ENCODE data around the gene IDI1. TPM values are rescaled to one million over a fixed set of nuclear protein-coding genes. Genes with fewer than 3 reads are reported as not detected.
"Not testable (repeated sequence)": the region's sequence is repeated elsewhere in the genome, so short reads cannot be mapped to it uniquely, and the experiment has no call there.

Gene IDI1
- total and polyA plus RNA-seq, 7 experiments from 2014 or later = 23.4 to 159 (median 34.6) TPM

DNA sequence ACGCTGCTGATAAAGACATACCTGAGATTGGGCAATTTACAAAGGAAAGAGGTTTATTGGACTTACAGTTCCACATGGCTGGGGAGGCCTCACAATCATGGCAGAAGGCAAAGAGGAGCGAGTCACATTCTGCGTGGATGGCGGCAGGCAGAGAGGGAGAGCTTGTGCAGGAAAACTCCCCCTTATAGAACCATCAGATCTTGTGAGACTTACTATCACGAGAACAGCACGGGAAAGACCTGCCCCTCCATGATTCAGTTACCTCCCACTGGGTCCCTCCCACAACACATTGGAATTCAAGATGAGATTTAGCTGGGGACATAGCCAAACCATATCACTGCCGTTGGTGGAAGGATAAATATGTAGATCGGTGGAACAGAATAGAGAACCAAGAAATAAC, 17.8 kb upstream of the IDI1 start:
- DNase-seq; H3K9me3 Mint-ChIP-seq; H3K27ac ChIP-seq (ENCODE audit: low read depth, low read length); H3K9me3 ChIP-seq (ENCODE audit: control insufficient read depth in 2 of 3, low read length in 3 of 3); H3K27me3 ChIP-seq (ENCODE audit: control insufficient read depth in 2 of 2, insufficient read depth in 2 of 2, low read length in 2 of 2); H3K27me3 Mint-ChIP-seq; intact Hi-C loops (cut with micrococcal nuclease); H3K4me3 ChIP-seq (ENCODE audit: low read length); CTCF ChIA-PET; H3K4me3 Mint-ChIP-seq; H3K36me3 ChIP-seq (ENCODE audit: control insufficient read depth in 2 of 3, insufficient read depth in 3 of 3, low read length in 3 of 3); ATAC-seq: not testable (repeated sequence)
- Mint-ChIP-seq H3K4me1 (peaks cover 51 to 89% (median 84%) of the 10 kb centered on the region in 7 donors), H3K36me3 (peaks cover 0 to 13% (median 3%) of the 10 kb centered on the region in 5 donors), H3K27ac (peak overlapping the region in 7 of 9 donors; percentile 9 to 99 (median 75))
- H3K4me1 ChIP-seq (ENCODE audit: control insufficient read depth in 2 of 2, insufficient read depth in 2 of 2, low read length in 2 of 2) = peaks cover 35 to 42% of the 10 kb centered on the region in 2 donors
- POLR2A ChIA-PET = interaction anchor here (0.5 kb wide), 1 partner anchor 304 kb away, joined by 4 read pairs; no protein-coding TSS in a partner anchor

DNA sequence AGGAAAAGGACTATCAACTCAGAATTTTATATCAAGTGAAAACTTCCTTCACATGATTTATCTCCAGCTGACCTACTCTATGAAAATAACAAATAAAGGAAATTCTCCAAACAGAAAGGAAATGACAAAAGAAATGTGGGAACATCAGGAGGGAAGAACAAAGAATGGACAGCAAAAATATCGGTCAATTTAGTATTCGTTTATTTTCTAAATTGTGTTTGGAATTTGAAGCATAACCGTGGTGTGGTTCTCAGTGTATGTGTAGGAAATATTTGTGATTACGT, 16.0 kb upstream of the IDI1 start:
- Histone ChIP-seq H3K27ac (ENCODE audit: low read depth, low read length) (peak overlapping the region; percentile 73), H3K27me3 (ENCODE audit: control insufficient read depth in 2 of 2, insufficient read depth in 2 of 2, low read length in 2 of 2) (no peaks in the 10 kb centered on the region), H3K4me3 (ENCODE audit: low read length) (no peak overlapping the region), H3K9me3 (ENCODE audit: control insufficient read depth in 2 of 3, low read length in 3 of 3) (no peaks in the 10 kb centered on the region), H3K4me1 (ENCODE audit: control insufficient read depth in 2 of 2, insufficient read depth in 2 of 2, low read length in 2 of 2) (peaks cover 54 to 58% of the 10 kb centered on the region in 2 donors), H3K36me3 (ENCODE audit: control insufficient read depth in 2 of 3, insufficient read depth in 3 of 3, low read length in 3 of 3) (no peaks in the 10 kb centered on the region)
- ChIA-PET POLR2A (interaction anchor here (1.2 kb wide), 1 partner anchor 9 kb away, joined by 3 read pairs; no protein-coding TSS in a partner anchor), CTCF (interaction anchor here (0.7 kb wide), 1 partner anchor 811 kb away, joined by 4 read pairs; no protein-coding TSS in a partner anchor)
- Mint-ChIP-seq H3K27ac (peak overlapping the region in 8 of 9 donors; percentile 77 to 99 (median 90)), H3K4me1 (peaks cover 65 to 98% (median 93%) of the 10 kb centered on the region in 7 donors), H3K4me3 (peak overlapping the region in 1 of 10 donors; percentile 80), H3K36me3 (peaks cover 0 to 13% (median 3%) of the 10 kb centered on the region in 5 donors), H3K27me3 (no peaks in the 10 kb centered on the region), H3K9me3 (no peaks in the 10 kb centered on the region)
- intact Hi-C loops (cut with micrococcal nuclease) = no loop called here
- DNase-seq (no peak), ATAC-seq (no peak)

DNA sequence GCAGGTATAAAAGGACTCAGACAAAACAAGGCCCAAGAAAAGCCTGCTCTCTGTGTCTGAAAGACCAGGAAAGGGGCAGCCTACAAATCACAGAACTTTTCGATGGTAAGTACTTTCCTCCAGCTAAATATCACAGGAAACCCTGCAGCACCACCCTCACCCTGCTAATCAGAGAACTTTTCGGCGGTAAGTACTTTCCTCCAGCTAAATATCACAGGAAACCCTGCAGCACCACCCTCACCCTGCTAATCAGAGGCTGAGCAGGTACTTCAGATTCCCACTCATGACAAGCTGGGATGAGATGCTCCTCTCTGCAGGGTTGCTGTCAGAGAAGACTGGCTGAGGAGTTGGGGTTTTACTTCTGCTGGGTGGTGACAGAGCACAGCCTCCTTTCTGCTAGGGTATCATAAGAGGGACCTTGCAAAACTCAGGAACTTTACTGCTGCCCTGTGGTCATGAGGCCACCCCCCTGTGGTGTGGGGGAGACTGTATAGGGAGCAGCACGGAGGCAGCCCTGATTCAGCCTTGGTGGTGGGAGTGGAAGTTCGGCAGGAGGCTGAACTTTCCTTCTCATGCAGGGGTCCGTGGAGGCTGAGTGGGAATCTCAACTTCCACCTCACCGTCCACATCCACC, 14.4 kb upstream of the IDI1 start:
- Mint-ChIP-seq H3K27me3 (no peaks in the 10 kb centered on the region), H3K9me3 (no peaks in the 10 kb centered on the region), H3K4me3 (peak overlapping the region; percentile 62 to 81 (median 76)), H3K27ac (peak overlapping the region; percentile 58 to 99 (median 90)), H3K4me1 (peaks cover 60 to 96% (median 90%) of the 10 kb centered on the region in 7 donors), H3K36me3 (peaks cover 0 to 13% (median 3%) of the 10 kb centered on the region in 5 donors)
- peaks cover 51 to 63% of the 10 kb centered on the region in 2 donors for H3K4me1 ChIP-seq (ENCODE audit: control insufficient read depth in 2 of 2, insufficient read depth in 2 of 2, low read length in 2 of 2)
- ATAC-seq = peak; percentile 88
- DNase-seq = peak in 7 of 9 donors; percentile 24 to 53 (median 50)
- no peaks in the 10 kb centered on the region for H3K36me3 ChIP-seq (ENCODE audit: control insufficient read depth in 2 of 3, insufficient read depth in 3 of 3, low read length in 3 of 3)
- H3K9me3 ChIP-seq (ENCODE audit: control insufficient read depth in 2 of 3, low read length in 3 of 3) = no peaks in the 10 kb centered on the region
- H3K4me3 ChIP-seq (ENCODE audit: low read length) = peak overlapping the region; percentile 35
- POLR2A ChIA-PET = interaction anchor here (0.6 to 1.4 kb wide), 7 partner anchors 10 to 75 kb away, joined by 3 to 8 read pairs (median 4); partner anchors contain the start of genes GTPBP4 and IDI1
- intact Hi-C loops (cut with micrococcal nuclease) = loop anchor here in 1 of 2 donors (2.0 kb wide), 1 partner anchor 15 kb away; the partner anchor contains the start of gene IDI1
- H3K27me3 ChIP-seq (ENCODE audit: control insufficient read depth in 2 of 2, insufficient read depth in 2 of 2, low read length in 2 of 2) = no peaks in the 10 kb centered on the region
- peak overlapping the region; percentile 73 for H3K27ac ChIP-seq (ENCODE audit: low read depth, low read length)
- CTCF ChIA-PET = interaction anchor here (0.6 to 0.7 kb wide), 2 partner anchors 19 to 786 kb away, joined by 3 to 5 read pairs; no protein-coding TSS in a partner anchor

DNA sequence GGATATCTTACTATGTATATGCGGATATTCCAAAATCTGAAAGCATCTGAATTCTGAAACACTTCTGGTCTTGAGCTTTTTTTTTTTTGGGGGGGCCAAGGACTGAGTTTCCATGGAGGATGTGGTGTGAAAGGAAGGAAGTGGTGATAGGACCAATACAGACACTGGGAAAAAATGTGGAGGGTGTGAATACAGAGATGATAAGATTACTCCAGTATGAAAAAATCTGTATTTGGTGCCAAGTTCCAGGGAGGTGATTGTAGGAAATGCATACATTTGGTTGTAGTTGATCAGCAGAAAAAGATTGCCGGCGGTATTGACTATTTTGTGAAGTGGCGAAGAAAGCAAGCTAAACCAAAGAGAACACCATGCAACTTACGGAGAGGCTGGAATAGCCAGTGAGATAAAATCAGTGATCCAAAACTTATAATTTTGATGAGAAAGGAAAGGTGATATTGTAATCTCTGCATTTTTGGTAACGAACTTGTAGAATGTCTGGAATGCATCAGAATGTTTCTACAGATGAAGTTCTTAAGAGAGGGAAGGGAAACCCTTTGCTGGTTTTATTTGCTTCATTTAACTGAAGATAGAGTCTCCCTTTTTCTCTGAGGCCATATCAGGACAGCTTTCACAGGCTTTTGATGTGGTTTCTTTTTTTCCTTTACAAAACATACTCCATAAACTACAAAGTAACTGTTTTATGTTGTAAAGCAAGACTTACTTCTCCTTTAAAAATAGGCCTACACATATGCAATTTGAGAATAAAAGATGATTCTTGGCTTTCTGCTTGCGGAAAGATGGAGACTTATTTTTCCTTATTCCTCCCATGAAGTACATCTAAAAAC, 13.2 kb upstream of the IDI1 start:
- ChIA-PET CTCF (interaction anchor here (0.7 kb wide), 1 partner anchor 12 kb away, joined by 6 read pairs; no protein-coding TSS in a partner anchor), POLR2A (interaction anchor here (0.6 to 1.4 kb wide), 7 partner anchors 9 to 74 kb away, joined by 3 to 8 read pairs (median 3); partner anchors contain the start of genes GTPBP4 and IDI1)
- H3K4me3 ChIP-seq (ENCODE audit: low read length) = peak overlapping the region; percentile 29
- H3K4me3 Mint-ChIP-seq = peak overlapping the region; percentile 62 to 81 (median 76)
- DNase-seq = peak in 4 of 9 donors; percentile 23 to 65 (median 38)
- peaks cover 62 to 72% of the 10 kb centered on the region in 2 donors for H3K4me1 ChIP-seq (ENCODE audit: control insufficient read depth in 2 of 2, insufficient read depth in 2 of 2, low read length in 2 of 2)
- peaks cover 67 to 98% (median 92%) of the 10 kb centered on the region in 7 donors for H3K4me1 Mint-ChIP-seq
- no peaks in the 10 kb centered on the region for H3K27me3 ChIP-seq (ENCODE audit: control insufficient read depth in 2 of 2, insufficient read depth in 2 of 2, low read length in 2 of 2)
- H3K27ac Mint-ChIP-seq = peak overlapping the region; percentile 58 to 99 (median 90)
- no peaks in the 10 kb centered on the region for H3K27me3 Mint-ChIP-seq
- intact Hi-C loops (cut with micrococcal nuclease) = loop anchor here in 1 of 2 donors (2.0 kb wide), 1 partner anchor 13 kb away; the partner anchor contains the start of gene IDI1
- peaks cover 0 to 21% (median 6%) of the 10 kb centered on the region in 5 donors for H3K36me3 Mint-ChIP-seq
- peak; percentile 46 for ATAC-seq
- H3K9me3 ChIP-seq (ENCODE audit: control insufficient read depth in 2 of 3, low read length in 3 of 3) = no peaks in the 10 kb centered on the region
- no peaks in the 10 kb centered on the region for H3K36me3 ChIP-seq (ENCODE audit: control insufficient read depth in 2 of 3, insufficient read depth in 3 of 3, low read length in 3 of 3)
- H3K27ac ChIP-seq (ENCODE audit: low read depth, low read length) = peak overlapping the region; percentile 73
- H3K9me3 Mint-ChIP-seq = no peaks in the 10 kb centered on the region

DNA sequence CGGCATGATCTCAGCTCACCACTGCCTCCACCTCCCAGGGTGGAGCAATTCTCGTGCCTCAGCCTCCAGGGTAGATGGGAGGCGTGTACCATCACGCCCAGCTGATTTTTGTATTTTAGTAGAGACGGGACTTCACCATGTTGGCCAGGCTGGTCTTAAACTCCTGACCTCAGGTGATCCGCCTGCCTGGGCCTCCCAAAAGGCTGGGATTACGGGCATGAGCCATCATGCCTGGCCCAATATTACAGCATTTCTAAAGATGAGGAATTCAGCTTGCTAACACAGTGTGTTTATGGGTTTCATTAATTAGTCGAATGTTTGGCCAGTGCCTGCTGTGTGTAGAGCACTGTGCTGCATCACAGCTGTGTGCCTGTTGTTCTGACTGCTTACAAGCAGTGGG, 11.0 kb upstream of the IDI1 start:
- no peak for ATAC-seq
- ChIA-PET CTCF (interaction anchor here (0.7 to 1.1 kb wide), 2 partner anchors 9 to 15 kb away, joined by 3 read pairs; no protein-coding TSS in a partner anchor), POLR2A (interaction anchor here (1.0 to 1.5 kb wide), 2 partner anchors 11 to 15 kb away, joined by 3 to 13 read pairs; partner anchors contain the start of gene IDI1)
- Histone ChIP-seq H3K27me3 (ENCODE audit: control insufficient read depth in 2 of 2, insufficient read depth in 2 of 2, low read length in 2 of 2) (no peaks in the 10 kb centered on the region), H3K4me3 (ENCODE audit: low read length) (no peak overlapping the region), H3K9me3 (ENCODE audit: control insufficient read depth in 2 of 3, low read length in 3 of 3) (no peaks in the 10 kb centered on the region), H3K4me1 (ENCODE audit: control insufficient read depth in 2 of 2, insufficient read depth in 2 of 2, low read length in 2 of 2) (peaks cover 67 to 76% of the 10 kb centered on the region in 2 donors), H3K27ac (ENCODE audit: low read depth, low read length) (no peak overlapping the region), H3K36me3 (ENCODE audit: control insufficient read depth in 2 of 3, insufficient read depth in 3 of 3, low read length in 3 of 3) (peaks cover 0 to 8% (median 0%) of the 10 kb centered on the region in 3 experiments)
- peak overlapping the region in 8 of 9 donors; percentile 55 to 99 (median 86) for H3K27ac Mint-ChIP-seq
- no peaks in the 10 kb centered on the region for H3K27me3 Mint-ChIP-seq
- DNase-seq = no peak
- intact Hi-C loops (cut with micrococcal nuclease) = loop anchor here in 1 of 2 donors (5.0 kb wide), 1 partner anchor 923 kb away; the partner anchor contains the start of gene ZMYND11
- H3K9me3 Mint-ChIP-seq = no peaks in the 10 kb centered on the region
- peak overlapping the region in 7 of 10 donors; percentile 11 to 81 (median 45) for H3K4me3 Mint-ChIP-seq
- peaks cover 0 to 30% (median 5%) of the 10 kb centered on the region in 5 donors for H3K36me3 Mint-ChIP-seq
- H3K4me1 Mint-ChIP-seq = peaks cover 63 to 90% (median 83%) of the 10 kb centered on the region in 7 donors

DNA sequence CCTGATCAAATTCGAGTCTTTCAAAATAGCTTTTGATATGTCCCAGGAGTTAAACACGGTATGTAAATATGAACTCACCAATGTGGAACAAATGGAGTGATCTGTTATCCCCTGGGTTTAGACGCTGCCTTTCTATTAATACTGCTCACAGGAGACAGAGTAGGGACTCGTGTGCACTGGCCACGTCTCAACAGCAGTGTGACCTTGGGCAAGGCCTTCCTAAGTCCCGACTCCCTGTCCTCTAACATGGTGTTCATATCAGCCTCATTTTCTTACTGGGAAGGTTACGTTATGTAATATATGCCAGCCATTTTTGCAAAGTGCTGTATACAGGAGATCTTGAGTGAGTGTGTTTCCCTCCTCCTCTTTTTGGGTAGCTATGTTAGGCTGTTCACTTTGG, 9.1 kb upstream of the IDI1 start:
- H3K4me3 Mint-ChIP-seq = peak overlapping the region; percentile 89 to 99 (median 94)
- ATAC-seq (no peak), DNase-seq (no peak)
- Histone ChIP-seq H3K27me3 (ENCODE audit: control insufficient read depth in 2 of 2, insufficient read depth in 2 of 2, low read length in 2 of 2) (no peaks in the 10 kb centered on the region), H3K36me3 (ENCODE audit: control insufficient read depth in 2 of 3, insufficient read depth in 3 of 3, low read length in 3 of 3) (peaks cover 0 to 8% (median 0%) of the 10 kb centered on the region in 3 experiments), H3K9me3 (ENCODE audit: control insufficient read depth in 2 of 3, low read length in 3 of 3) (no peaks in the 10 kb centered on the region), H3K4me3 (ENCODE audit: low read length) (peak overlapping the region; percentile 82), H3K4me1 (ENCODE audit: control insufficient read depth in 2 of 2, insufficient read depth in 2 of 2, low read length in 2 of 2) (peaks cover 65 to 68% of the 10 kb centered on the region in 2 donors), H3K27ac (ENCODE audit: low read depth, low read length) (no peak overlapping the region)
- peaks cover 57 to 90% (median 83%) of the 10 kb centered on the region in 7 donors for H3K4me1 Mint-ChIP-seq
- no peaks in the 10 kb centered on the region for H3K27me3 Mint-ChIP-seq
- peak overlapping the region; percentile 90 to 99 (median 93) for H3K27ac Mint-ChIP-seq
- ChIA-PET CTCF (no interaction called here), POLR2A (interaction anchor here (0.7 to 1.3 kb wide), 2 partner anchors 14 to 132 kb away, joined by 3 to 4 read pairs; no protein-coding TSS in a partner anchor)
- peaks cover 0 to 26% (median 0%) of the 10 kb centered on the region in 5 donors for H3K36me3 Mint-ChIP-seq
- H3K9me3 Mint-ChIP-seq = no peaks in the 10 kb centered on the region
- intact Hi-C loops (cut with micrococcal nuclease) = loop anchor here in 1 of 2 donors (5.0 kb wide), 1 partner anchor 921 kb away; the partner anchor contains the start of gene ZMYND11

Measured in naive thymus-derived CD4-positive, alpha-beta T cell (primary cell).